Osteocyte (in vitro differentiated cells): ENCODE data around the gene PCNX3. TPM values are rescaled to one million over a fixed set of nuclear protein-coding genes. Genes with fewer than 3 reads are reported as not detected.

ENCODE experiments used
- DNase-seq: peaks from one replicate; pipeline ENCODE4 v3.0.0; 2021; ENCODE audit warnings: mixed read lengths; ENCODE audit not compliant: unreplicated experiment; ENCODE audit errors: extremely low spot score
- H3K27ac Mint-ChIP-seq: one replicate; pipeline ENCODE4 v1.8.0; 2021; ENCODE audit warnings: mild to moderate bottlenecking, mixed read lengths; ENCODE audit not compliant: unreplicated experiment
- H3K27me3 Mint-ChIP-seq: one replicate; pipeline ENCODE4 v1.8.0; 2021; ENCODE audit warnings: mixed read lengths; ENCODE audit not compliant: unreplicated experiment
- H3K36me3 Mint-ChIP-seq: one replicate; pipeline ENCODE4 v1.8.0; 2021; ENCODE audit warnings: mixed read lengths; ENCODE audit not compliant: unreplicated experiment
- H3K4me1 Mint-ChIP-seq: one replicate; pipeline ENCODE4 v1.8.0; 2021; ENCODE audit warnings: mixed read lengths; ENCODE audit not compliant: unreplicated experiment
- H3K4me3 Mint-ChIP-seq: one replicate; pipeline ENCODE4 v1.8.0; 2021; ENCODE audit warnings: mild to moderate bottlenecking, moderate library complexity, mixed read lengths; ENCODE audit not compliant: unreplicated experiment
- H3K9me3 Mint-ChIP-seq: one replicate; pipeline ENCODE4 v1.8.0; 2021; ENCODE audit warnings: mixed read lengths; ENCODE audit not compliant: unreplicated experiment
- total RNA-seq: library from RNA; stranded (reverse); gene quantifications from 2 replicates; pipeline ENCODE4 v1.2.1, GENCODE V29; 2021
- TF ChIP-seq, protein P1 (sequence below): fragments of 200-600 bp; sonication (generic); IDR thresholded peaks from 2 replicates; pipeline ENCODE4 v1.5.0; 2021; ENCODE audit warnings: antibody characterized with exemption, mild to moderate bottlenecking, moderate library complexity

The PCNX3 gene
- total RNA-seq, 1 donor from 2014 or later, result 49.8 TPM

DNA sequence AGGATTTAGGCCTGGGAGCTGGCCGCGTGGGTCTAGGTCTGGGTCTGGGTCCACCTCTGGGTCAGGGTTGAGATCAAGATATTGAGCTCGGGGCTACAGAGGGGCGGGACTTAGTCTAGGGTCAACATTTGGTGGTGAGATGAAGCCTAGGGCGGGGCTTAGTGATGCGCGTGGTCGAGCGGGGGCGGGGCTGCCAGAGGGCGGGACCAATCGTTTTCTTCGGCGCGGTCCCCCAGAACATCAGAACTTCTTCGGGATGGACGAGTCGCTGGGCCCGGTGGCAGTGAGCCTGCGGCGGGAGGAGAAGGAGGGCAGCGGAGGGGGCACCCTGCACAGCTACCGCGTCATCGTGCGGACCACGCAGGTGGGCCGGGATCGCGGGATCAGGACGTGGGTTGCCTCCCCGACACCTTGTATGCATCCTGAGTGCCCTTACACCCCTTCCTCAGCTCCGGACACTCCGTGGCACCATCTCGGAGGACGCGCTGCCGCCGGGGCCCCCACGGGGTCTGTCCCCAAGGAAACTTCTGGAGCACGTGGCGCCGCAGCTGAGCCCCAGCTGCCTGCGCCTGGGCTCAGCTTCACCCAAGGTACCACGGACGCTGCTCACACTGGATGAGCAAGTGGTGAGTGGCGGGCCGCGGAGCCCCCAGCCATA is 26.6 kb downstream of the PCNX3 start:
- H3K36me3 Mint-ChIP-seq, result peaks cover 3% of the 10 kb centered on the region
- TF ChIP-seq, protein P1, sequence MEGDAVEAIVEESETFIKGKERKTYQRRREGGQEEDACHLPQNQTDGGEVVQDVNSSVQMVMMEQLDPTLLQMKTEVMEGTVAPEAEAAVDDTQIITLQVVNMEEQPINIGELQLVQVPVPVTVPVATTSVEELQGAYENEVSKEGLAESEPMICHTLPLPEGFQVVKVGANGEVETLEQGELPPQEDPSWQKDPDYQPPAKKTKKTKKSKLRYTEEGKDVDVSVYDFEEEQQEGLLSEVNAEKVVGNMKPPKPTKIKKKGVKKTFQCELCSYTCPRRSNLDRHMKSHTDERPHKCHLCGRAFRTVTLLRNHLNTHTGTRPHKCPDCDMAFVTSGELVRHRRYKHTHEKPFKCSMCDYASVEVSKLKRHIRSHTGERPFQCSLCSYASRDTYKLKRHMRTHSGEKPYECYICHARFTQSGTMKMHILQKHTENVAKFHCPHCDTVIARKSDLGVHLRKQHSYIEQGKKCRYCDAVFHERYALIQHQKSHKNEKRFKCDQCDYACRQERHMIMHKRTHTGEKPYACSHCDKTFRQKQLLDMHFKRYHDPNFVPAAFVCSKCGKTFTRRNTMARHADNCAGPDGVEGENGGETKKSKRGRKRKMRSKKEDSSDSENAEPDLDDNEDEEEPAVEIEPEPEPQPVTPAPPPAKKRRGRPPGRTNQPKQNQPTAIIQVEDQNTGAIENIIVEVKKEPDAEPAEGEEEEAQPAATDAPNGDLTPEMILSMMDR, result no peak
- no peaks in the 10 kb centered on the region for H3K9me3 Mint-ChIP-seq
- no peak overlapping the region for H3K4me3 Mint-ChIP-seq
- DNase-seq, result no peak
- no peak overlapping the region for H3K27ac Mint-ChIP-seq
- H3K4me1 Mint-ChIP-seq, result peaks cover 28% of the 10 kb centered on the region
- H3K27me3 Mint-ChIP-seq, result no peaks in the 10 kb centered on the region

DNA sequence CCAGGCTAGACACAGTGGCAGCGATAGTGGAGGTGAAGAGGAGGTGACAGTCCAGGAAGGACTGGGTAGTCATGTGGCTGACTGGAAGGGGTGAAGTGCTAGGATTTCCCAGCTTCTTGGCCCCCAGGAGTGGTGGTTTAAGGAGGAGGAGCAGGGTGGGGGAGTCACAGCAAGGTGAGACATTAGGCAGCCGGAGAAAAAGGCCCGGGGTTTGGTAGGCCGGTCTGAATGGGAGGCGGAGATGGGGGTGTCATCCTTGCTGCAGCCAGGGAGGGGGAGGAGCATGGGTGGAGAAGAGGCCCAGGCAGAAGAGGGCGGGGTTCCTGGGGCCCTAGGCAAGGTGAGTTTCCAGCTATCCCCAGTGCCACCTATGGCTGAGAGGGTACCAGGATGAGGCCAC is 28.4 kb downstream of the PCNX3 start:
- TF ChIP-seq, protein P1, result no peak
- no peaks in the 10 kb centered on the region for H3K36me3 Mint-ChIP-seq
- no peaks in the 10 kb centered on the region for H3K27me3 Mint-ChIP-seq
- H3K4me1 Mint-ChIP-seq, result peaks cover 16% of the 10 kb centered on the region
- H3K9me3 Mint-ChIP-seq, result no peaks in the 10 kb centered on the region
- no peak for DNase-seq
- no peak overlapping the region for H3K27ac Mint-ChIP-seq
- H3K4me3 Mint-ChIP-seq, result no peak overlapping the region

DNA sequence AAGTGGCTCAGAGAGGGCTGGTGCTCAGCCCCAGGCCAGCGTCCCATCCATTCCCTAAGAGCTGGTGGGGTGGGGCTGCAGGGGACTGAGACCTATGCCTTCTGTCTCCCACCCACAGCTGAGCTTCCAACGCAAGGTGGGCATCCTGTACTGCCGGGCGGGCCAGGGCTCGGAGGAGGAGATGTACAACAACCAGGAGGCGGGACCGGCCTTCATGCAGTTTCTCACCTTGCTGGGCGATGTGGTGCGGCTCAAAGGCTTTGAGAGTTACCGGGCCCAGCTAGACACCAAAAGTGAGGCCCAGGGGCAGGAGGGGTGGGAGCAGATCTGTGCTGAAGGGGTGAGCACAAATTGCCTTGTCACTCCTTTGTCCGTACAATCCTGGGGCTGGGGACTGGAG is 29.3 kb downstream of the PCNX3 start:
- DNase-seq, result no peak
- Mint-ChIP-seq H3K27ac (no peak overlapping the region), H3K27me3 (no peaks in the 10 kb centered on the region), H3K4me1 (peaks cover 15% of the 10 kb centered on the region), H3K9me3 (no peaks in the 10 kb centered on the region), H3K36me3 (no peaks in the 10 kb centered on the region), H3K4me3 (no peak overlapping the region)
- TF ChIP-seq, protein P1, result no peak

DNA sequence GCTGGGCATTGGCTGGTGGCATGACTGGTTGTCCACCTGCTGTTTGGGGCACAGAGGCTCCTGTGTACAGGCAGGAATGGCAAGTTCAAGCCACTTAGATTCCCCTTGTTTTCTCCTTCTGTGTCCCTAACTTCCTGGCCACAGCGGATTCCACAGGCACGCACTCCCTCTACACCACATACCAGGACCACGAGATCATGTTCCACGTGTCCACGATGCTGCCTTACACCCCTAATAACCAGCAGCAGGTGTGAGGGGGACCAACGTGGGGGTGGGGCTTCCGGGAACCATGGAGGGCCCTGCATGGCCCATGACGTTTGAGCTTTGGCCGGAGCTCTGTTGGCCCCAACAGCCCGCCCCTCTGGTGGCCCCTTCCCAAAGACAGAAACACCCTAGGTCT is 30.1 kb downstream of the PCNX3 start:
- no peaks in the 10 kb centered on the region for H3K9me3 Mint-ChIP-seq
- H3K27me3 Mint-ChIP-seq, result no peaks in the 10 kb centered on the region
- TF ChIP-seq, protein P1, result no peak
- H3K4me3 Mint-ChIP-seq, result no peak overlapping the region
- peaks cover 12% of the 10 kb centered on the region for H3K4me1 Mint-ChIP-seq
- H3K36me3 Mint-ChIP-seq, result no peaks in the 10 kb centered on the region
- H3K27ac Mint-ChIP-seq, result no peak overlapping the region
- no peak for DNase-seq

DNA sequence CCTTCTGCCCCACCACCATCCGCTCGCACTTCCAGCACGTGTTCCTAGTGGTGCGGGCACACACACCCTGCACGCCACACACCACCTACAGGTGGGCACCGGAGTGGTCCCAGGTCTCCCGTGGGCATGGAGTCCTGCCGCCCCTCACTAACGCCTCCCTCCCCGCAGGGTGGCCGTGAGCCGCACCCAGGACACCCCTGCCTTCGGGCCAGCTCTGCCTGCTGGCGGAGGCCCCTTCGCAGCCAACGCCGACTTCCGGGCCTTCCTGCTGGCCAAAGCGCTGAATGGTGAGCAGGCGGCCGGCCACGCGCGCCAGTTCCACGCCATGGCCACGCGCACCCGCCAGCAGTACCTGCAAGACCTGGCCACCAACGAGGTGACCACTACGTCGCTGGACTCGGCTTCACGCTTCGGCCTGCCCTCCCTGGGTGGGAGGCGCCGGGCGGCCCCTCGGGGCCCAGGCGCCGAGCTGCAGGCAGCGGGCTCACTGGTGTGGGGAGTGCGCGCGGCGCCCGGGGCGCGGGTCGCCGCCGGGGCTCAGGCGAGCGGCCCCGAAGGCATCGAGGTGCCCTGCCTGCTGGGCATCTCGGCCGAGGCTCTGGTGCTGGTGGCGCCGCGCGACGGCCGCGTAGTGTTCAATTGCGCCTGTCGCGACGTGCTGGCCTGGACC is 30.8 kb downstream of the PCNX3 start:
- H3K27me3 Mint-ChIP-seq, result no peaks in the 10 kb centered on the region
- no peak for DNase-seq
- H3K4me3 Mint-ChIP-seq, result no peak overlapping the region
- TF ChIP-seq, protein P1, result no peak
- no peak overlapping the region for H3K27ac Mint-ChIP-seq
- no peaks in the 10 kb centered on the region for H3K9me3 Mint-ChIP-seq
- H3K36me3 Mint-ChIP-seq, result no peaks in the 10 kb centered on the region
- peaks cover 12% of the 10 kb centered on the region for H3K4me1 Mint-ChIP-seq
